SK-MEL-5 (cell line): ENCODE measurements around the gene ZNF778. TPM values are rescaled to one million over a fixed set of nuclear protein-coding genes. Genes with fewer than 3 reads are reported as not detected.

Source experiments
- DNase-seq: peaks from one replicate; pipeline ENCODE4 v3.0.0-alpha.2; 2016; ENCODE audit warnings: low read depth, low spot score
- in situ Hi-C: cut with HindIII; loops from 2 replicates; pipeline ENCODE4 v1.10.0; 2016; ENCODE audit warnings: low sequenced_read_pairs, high pct_unique_total_duplicates, low pct_unique_long_range_greater_than_20kb
- polyA plus RNA-seq, 2 experiments: library from polyadenylated mRNA; depleted of rRNA; stranded (reverse); fragments of >200 nt; gene quantifications; 2 replicates each; pipeline ENCODE4 v1.2.3, GENCODE V29; 2015
- total RNA-seq: library from RNA; depleted of rRNA; stranded (reverse); fragments of >200 nt; shearing (Covaris generic); gene quantifications from 2 replicates; pipeline ENCODE4 v1.2.3, GENCODE V29; 2014; rRNA removed

Gene ZNF778
- 3.1 and 5.2 TPM in 2 replicates for total RNA-seq
- polyA plus RNA-seq (2015; cell fraction: cytosol; rRNA removed) = 4.3 and 5.0 TPM in 2 replicates
- polyA plus RNA-seq (2015; cell fraction: nucleus; rRNA removed) = 7.8 and 13.5 TPM in 2 replicates

- in situ Hi-C loops = no loop called here
Measured at GRCh38 chr16:89217388-89218191, at the start of gene ZNF778. Gene ZNF778, plus strand, starts transcription at chr16:89217703. Its CDS starts 3,425 bp downstream, at chr16:89221128.

GRCh38 chr16:89168381-89169189, 48.9 kb upstream of the ZNF778 start:
- in situ Hi-C loops = no loop called here

More at GRCh38 chr16:89217388-89218191, at the start of gene ZNF778:
- DNase-seq = peak; percentile 75

GRCh38 chr16:89169778-89170177, 47.7 kb upstream of the ZNF778 start:
- DNase-seq = no peak
- in situ Hi-C loops = no loop called here

More at GRCh38 chr16:89168381-89169189, 48.9 kb upstream of the ZNF778 start:
- DNase-seq = no peak

- in situ Hi-C loops = no loop called here
- DNase-seq = no peak
Measured at GRCh38 chr16:89170346-89171215, 46.9 kb upstream of the ZNF778 start.

GRCh38 chr16:89171216-89172170, 46.0 kb upstream of the ZNF778 start, which contains the start of gene CDH15:
Gene CDH15, plus strand, starts transcription at chr16:89171748. Its CDS starts 84 bp downstream, at chr16:89171832.
- in situ Hi-C loops = no loop called here
- DNase-seq = peak; percentile 90

GRCh38 chr16:89172171-89172527, 45.4 kb upstream of the ZNF778 start:
- DNase-seq = no peak
- in situ Hi-C loops = no loop called here

- in situ Hi-C loops = no loop called here
- no peak for DNase-seq
Measured at GRCh38 chr16:89172528-89173173, 44.9 kb upstream of the ZNF778 start.

GRCh38 chr16:89173174-89173921, 44.2 kb upstream of the ZNF778 start:
- in situ Hi-C loops = no loop called here

GRCh38 chr16:89174055-89174827, 43.3 kb upstream of the ZNF778 start:
- no peak for DNase-seq
- in situ Hi-C loops = no loop called here

More at GRCh38 chr16:89173174-89173921, 44.2 kb upstream of the ZNF778 start:
- DNase-seq = no peak

GRCh38 chr16:89174877-89175276, 42.6 kb upstream of the ZNF778 start:
- in situ Hi-C loops = no loop called here
- DNase-seq = no peak

GRCh38 chr16:89175280-89176146, 42.0 kb upstream of the ZNF778 start:
- no peak for DNase-seq
- in situ Hi-C loops = no loop called here

- in situ Hi-C loops = no loop called here
- no peak for DNase-seq
Measured at GRCh38 chr16:89176147-89176690, 41.3 kb upstream of the ZNF778 start.

GRCh38 chr16:89176717-89177116, 40.8 kb upstream of the ZNF778 start:
- no peak for DNase-seq
- in situ Hi-C loops = no loop called here

GRCh38 chr16:89177501-89177900, 40.0 kb upstream of the ZNF778 start:
- no peak for DNase-seq
- in situ Hi-C loops = no loop called here
